GM19025 (cell line): ENCODE measurements around the gene CCDC88B.

ENCODE experiments used
- ATAC-seq: cut with Tn5 transposase; IDR thresholded peaks from one replicate; pipeline ENCODE4 v1.9.1; 2021; ENCODE audit warnings: mild to moderate bottlenecking, low read depth, moderate library complexity; ENCODE audit not compliant: unreplicated experiment

The CCDC88B gene

GRCh38 chr11:64358907-64359711, 19.1 kb downstream of the CCDC88B start, which contains the start of gene RPS6KA4:
TSS of gene RPS6KA4 (plus strand) at chr11:64359162. CDS start at chr11:64359236, 74 bp downstream.
- peak; percentile 65 for ATAC-seq

DNA sequence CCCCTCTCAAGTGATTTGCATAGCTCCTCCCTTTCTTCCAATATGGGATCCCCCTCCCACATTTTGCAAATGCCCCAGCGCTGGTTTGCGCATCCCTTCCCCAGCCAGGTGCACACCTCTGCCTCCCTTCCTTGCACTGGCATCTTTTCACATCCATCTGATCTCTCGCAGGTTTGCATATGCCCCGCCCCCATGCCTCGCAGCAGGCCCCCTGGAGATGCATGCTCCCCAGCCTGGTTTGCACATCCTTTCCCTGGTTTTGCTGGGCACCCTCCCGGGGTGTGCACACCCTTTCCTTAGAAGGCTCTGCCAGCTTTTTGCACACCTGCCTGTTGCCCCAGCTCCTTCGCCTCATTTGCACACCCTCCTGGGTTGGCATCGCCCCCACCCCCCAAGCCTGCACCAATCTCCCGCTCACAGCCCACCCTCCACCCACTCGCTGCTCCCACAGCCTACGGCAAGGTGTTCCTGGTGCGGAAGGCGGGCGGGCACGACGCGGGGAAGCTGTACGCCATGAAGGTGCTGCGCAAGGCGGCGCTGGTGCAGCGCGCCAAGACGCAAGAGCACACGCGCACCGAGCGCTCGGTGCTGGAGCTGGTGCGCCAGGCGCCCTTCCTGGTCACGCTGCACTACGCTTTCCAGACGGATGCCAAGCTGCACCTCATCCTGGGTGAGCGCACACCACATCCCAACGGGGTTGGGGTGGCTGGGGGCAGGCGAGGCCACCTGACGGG, 19.9 kb downstream of the CCDC88B start:
- no peak for ATAC-seq

- no peak for ATAC-seq
Observed at GRCh38 chr11:64360448-64360921, 20.5 kb downstream of the CCDC88B start.

DNA sequence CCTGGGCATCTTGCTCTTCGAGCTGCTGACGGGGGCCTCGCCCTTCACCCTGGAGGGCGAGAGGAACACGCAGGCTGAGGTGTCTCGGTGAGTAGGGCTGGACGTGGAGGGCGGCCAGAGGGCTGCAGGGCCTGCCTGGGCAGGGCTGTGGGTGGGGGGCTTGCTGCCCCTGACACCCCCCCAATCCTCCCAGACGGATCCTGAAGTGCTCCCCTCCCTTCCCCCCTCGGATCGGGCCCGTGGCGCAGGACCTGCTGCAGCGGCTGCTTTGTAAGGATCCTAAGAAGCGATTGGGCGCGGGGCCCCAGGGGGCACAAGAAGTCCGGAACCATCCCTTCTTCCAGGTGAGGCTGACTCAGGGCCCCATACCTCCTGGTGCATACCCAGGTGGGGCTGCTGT, 21.7 kb downstream of the CCDC88B start:
- no peak for ATAC-seq

GRCh38 chr11:64362339-64362738, 22.3 kb downstream of the CCDC88B start:
- ATAC-seq, result no peak

GRCh38 chr11:64364435-64364834, 24.4 kb downstream of the CCDC88B start:
- no peak for ATAC-seq

GRCh38 chr11:64364911-64365310, 24.9 kb downstream of the CCDC88B start:
- ATAC-seq, result no peak

GRCh38 chr11:64366751-64367150, 26.7 kb downstream of the CCDC88B start:
- ATAC-seq, result no peak

GRCh38 chr11:64367931-64368672, 28.1 kb downstream of the CCDC88B start:
- ATAC-seq, result no peak

GRCh38 chr11:64368673-64369074, 28.7 kb downstream of the CCDC88B start:
- no peak for ATAC-seq

DNA sequence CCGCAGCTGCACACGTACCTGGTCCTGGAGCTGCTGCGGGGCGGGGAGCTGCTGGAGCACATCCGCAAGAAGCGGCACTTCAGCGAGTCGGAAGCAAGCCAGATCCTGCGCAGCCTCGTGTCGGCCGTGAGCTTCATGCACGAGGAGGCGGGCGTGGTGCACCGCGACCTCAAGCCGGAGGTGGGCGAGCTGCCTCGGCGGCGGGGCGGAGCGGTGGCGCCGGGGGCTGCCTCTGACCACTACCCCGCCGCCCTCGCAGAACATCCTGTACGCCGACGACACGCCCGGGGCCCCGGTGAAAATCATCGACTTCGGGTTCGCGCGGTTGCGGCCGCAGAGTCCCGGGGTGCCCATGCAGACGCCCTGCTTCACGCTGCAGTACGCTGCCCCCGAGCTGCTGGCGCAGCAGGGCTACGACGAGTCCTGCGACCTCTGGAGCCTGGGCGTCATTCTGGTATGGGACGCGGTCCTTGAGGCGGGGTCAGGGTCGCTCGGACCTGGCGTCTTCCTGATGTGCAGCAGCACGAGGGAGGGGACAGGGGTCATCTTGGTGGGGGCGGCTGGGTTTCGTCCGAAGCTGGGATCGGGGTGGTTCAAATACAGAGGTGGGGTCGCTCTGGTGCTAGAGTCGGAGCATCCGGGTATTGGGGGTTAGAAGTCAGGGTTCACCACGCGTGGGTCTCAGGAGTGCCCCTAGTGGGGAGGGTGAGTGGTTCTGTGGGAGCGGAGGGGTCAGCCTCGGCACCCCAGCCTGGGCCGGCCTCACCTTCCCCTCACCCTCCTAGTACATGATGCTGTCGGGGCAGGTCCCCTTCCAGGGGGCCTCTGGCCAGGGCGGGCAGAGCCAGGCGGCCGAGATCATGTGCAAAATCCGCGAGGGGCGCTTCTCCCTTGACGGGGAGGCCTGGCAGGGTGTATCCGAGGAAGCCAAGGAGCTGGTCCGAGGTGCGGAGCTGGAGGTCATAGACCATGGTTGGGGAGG, 29.7 kb downstream of the CCDC88B start:
- no peak for ATAC-seq

- ATAC-seq, result no peak
Observed at GRCh38 chr11:64371201-64371600, 31.2 kb downstream of the CCDC88B start.

GRCh38 chr11:64372021-64372420, 32.0 kb downstream of the CCDC88B start:
- no peak for ATAC-seq

GRCh38 chr11:64372802-64373597, 33.0 kb downstream of the CCDC88B start:
- ATAC-seq, result no peak

GRCh38 chr11:64373598-64373974, 33.6 kb downstream of the CCDC88B start:
- no peak for ATAC-seq

GRCh38 chr11:64376071-64376470, 36.1 kb downstream of the CCDC88B start:
- no peak for ATAC-seq

DNA sequence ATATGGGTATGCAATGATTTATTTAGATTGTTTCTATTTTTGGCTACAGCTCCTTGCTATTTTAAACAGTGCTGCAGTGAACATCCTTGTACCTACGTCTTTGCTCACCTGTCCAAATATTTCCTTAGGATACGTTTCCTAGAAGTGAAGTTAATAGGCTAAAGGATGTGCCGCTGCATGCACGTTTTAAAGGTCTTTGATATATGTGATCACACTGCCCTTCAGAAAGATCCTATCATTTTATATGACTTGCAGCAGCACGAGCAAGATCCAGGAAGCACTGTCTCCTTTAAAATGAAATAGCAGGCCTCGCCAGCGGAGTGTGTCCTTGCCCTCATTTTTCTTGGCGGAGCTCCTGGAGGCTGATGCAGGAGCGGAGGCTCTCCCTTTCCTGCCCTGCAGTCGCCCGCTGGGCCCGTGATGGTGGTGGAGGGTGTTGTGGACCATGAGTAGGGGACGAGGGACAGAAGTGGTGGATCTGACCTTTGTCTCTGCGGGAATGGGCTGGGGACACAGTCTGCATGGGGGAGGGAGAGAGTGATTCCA, 38.4 kb downstream of the CCDC88B start:
- ATAC-seq, result no peak

DNA sequence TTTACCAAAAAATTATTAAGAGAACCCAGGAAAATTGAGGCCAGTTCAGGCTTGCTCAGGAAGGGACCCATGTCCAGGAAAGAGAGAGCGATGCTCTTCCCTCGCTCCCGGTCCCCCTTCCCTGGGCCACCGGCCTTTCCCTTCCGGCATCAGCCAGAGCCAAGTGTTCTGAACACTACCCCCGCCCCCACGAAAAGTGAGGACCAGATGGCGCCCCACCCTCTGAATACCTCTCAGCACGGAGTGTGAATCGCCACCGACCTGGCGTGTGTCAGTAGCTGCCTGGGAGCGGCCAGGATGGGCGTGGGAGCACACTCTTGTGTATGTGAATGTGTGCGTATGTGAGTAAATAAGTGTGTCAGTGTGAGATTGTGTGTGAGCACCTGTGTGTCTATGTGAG, 39.2 kb downstream of the CCDC88B start:
- no peak for ATAC-seq
